ENCODE measurements around the gene AUH. TPM values are rescaled to one million over a fixed set of nuclear protein-coding genes. Genes with fewer than 3 reads are reported as not detected.

AUH gene
- total RNA-seq, 1 experiment from 2014 or later, result 21.7 TPM

GRCh38 chr9:91275655-91276054 is 86.1 kb downstream of the AUH start:
- Histone ChIP-seq H3K79me2 (ENCODE audit: insufficient read depth, low read length) (no peaks in the 10 kb centered on the region), H2BK12ac (ENCODE audit: insufficient read length, low read depth, low read length) (no peak overlapping the region), H3K4ac (ENCODE audit: low read depth, low read length) (no peak overlapping the region), H3K4me1 (ENCODE audit: insufficient read depth, low read length) (no peaks in the 10 kb centered on the region; the same call in 1 of the 2 replicates), H3K4me2 (ENCODE audit: insufficient read depth, insufficient read length, low read length) (no peak overlapping the region), H3K18ac (ENCODE audit: insufficient read length, low read depth, low read length) (no peak overlapping the region), H2BK120ac (ENCODE audit: low read depth, low read length, poor library complexity, severe bottlenecking) (no peak overlapping the region), H3K56ac (ENCODE audit: insufficient read length, low read depth, low read length) (no peak overlapping the region), H2BK15ac (ENCODE audit: low read depth, low read length) (no peak overlapping the region), H3K23ac (ENCODE audit: insufficient read length, low read depth, low read length) (no peak overlapping the region), H3K27me3 (ENCODE audit: insufficient read depth, low read length) (no peaks in the 10 kb centered on the region), H2AFZ (ENCODE audit: low read length) (no peak overlapping the region), H2BK20ac (ENCODE audit: low read depth, low read length, poor library complexity, severe bottlenecking) (no peak overlapping the region), H2BK5ac (ENCODE audit: insufficient read length, low read length) (no peak overlapping the region), H4K20me1 (ENCODE audit: control insufficient read depth, insufficient read depth, insufficient read length) (no peaks in the 10 kb centered on the region), H4K91ac (ENCODE audit: insufficient read length, low read depth, low read length) (no peak overlapping the region), H3K9ac (ENCODE audit: extremely low read depth, insufficient read length, low read length) (no peak overlapping the region), H3K14ac (ENCODE audit: insufficient read depth, low read length) (no peak overlapping the region), H4K5ac (ENCODE audit: insufficient read length, low read depth, low read length) (no peak overlapping the region), H3K9me3 (ENCODE audit: control insufficient read depth, low read depth, low read length) (no peaks in the 10 kb centered on the region), H3K23me2 (ENCODE audit: insufficient read length, low read depth, low read length, poor library complexity, severe bottlenecking) (no peaks in the 10 kb centered on the region), H4K8ac (replicated peaks; ENCODE audit: insufficient read length, low read depth, low read length) (no peak overlapping the region), H3K79me1 (ENCODE audit: insufficient read depth, low read depth, low read length, poor library complexity, severe bottlenecking) (no peaks in the 10 kb centered on the region), H3K27ac (ENCODE audit: insufficient read length, low read depth, low read length) (no peak overlapping the region), H3T11ph (ENCODE audit: low read length) (no peak overlapping the region), H2AK5ac (ENCODE audit: insufficient read length, low read length) (no peak overlapping the region)
- peaks cover 0 to 1% of the 10 kb centered on the region in 2 experiments; a peak in 1 of 5 replicates for H3K9me3 Mint-ChIP-seq
- peaks cover 16 to 25% of the 10 kb centered on the region in 2 experiments for H3K4me1 Mint-ChIP-seq
- no peaks in the 10 kb centered on the region for H3K27me3 Mint-ChIP-seq (ENCODE audit: low read depth)
- no peaks in the 10 kb centered on the region for H3K36me3 Mint-ChIP-seq (ENCODE audit: insufficient read depth in 1 of 3, low read depth in 3 of 3)
- no CpG with 5 or more reads among the region's 1 CpG for WGBS (ENCODE audit: extremely low coverage, insufficient read length, low lambda C conversion rate)
- no peak overlapping the region for H3K4me3 Mint-ChIP-seq
- TF ChIP-seq CTCF (conservative IDR thresholded peaks at IDR 0.05), result no peak
- H3K27ac Mint-ChIP-seq, result no peak overlapping the region
- DNase-seq, result no peak
